Measurements from ENCODE around the gene PPP1CA.

DNA sequence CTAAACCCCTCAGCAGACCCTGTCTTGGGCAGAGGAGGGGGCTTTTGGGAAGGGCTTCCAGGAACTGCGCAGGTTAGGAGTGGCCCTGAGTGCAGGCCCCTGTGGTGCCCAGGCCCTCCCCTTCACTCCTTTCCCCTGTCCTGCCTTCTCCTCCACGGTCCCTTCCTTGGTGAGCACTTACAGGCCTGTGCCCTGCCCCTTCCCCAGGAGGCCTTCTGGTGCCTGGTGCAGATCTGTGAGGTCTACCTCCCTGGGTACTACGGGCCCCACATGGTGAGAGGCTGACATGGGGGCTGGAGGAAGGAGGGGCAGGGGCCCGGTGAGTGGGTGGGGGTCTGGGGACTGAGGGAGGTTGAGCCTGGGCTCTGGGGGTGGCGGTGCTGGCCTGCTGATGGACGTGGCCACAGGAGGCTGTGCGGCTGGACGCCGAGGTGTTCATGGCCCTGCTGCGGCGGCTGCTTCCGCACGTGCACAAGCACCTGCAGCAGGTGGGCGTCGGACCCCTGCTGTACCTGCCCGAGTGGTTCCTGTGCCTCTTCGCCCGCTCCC lies 4.8 kb upstream of the PPP1CA start:
- TF ChIP-seq CTCF (conservative IDR thresholded peaks at IDR 0.05 in 1 of 2, IDR thresholded peaks at IDR 0.05 in 1 of 2; ENCODE audit: low read depth in 1 of 2, low read length in 2 of 2) (no peak), EZH2 (IDR thresholded peaks at IDR 0.05; ENCODE audit: low read length, missing control alignments) (no peak)

Measured in fibroblast of lung (primary cell).